ENCODE measurements around the gene MRPL52.
"Not testable (repeated sequence)": the region's sequence is repeated elsewhere in the genome, so short reads cannot be mapped to it uniquely, and the experiment has no call there.

The MRPL52 gene

DNA sequence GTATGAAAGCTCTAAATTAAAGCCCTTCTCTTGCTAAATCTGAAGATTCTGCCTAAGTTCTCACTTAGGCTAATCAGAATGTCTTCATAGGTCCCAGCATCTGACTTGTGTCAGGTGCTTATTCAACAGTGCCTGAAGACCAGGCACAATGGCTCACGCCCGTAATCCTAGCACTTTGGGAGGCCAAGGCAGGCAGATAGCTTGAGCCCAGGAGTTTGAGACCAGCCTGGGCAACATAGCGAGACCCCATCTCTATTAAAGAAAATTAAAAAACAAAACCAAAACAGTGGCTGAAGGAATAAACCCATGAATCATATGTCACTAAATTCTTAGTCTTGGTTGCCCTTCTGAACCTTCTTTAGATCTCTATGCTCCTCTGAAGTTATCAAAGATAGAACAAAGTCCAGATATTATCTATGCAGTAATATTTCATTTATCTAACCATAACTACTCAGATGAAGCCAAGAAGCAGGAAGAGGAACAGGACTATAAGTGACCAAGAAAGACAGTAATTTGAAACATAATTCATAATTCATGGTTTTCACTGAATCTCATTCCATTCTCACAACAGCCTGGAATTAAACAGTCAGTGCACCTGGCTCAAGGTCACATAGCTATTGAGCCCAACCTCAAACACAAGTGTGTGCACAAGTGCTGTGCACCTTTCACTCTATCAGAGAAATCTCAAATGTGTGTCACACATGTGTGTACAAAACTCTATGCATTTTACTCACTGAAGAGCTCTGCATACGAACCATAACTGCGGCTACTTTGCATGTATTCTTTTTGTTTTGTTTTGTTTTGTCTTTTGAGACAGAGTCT lies 21.1 kb upstream of the MRPL52 start:
- DNase-seq (ENCODE audit: low read depth in 2 of 2): no peak

DNA sequence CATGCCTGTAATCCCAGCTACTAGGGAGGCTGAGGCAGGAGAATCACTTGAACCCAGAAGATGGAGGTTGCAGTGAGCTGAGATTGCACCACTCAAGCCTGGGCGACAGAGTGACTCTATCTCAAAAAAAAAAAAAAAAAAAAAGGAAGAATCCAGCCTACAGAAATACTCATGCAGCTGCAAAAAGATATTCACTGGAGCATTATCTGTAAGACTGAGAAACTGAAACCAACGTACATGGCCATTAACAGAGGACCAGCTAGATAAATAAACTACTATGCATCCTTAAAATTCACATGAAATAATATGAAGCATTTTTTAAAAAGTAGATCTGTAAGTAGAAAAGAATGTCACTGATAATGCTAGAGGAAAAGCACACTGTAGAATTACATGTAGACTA lies 18.0 kb upstream of the MRPL52 start:
- no peak for DNase-seq (ENCODE audit: low read depth in 2 of 2)

DNA sequence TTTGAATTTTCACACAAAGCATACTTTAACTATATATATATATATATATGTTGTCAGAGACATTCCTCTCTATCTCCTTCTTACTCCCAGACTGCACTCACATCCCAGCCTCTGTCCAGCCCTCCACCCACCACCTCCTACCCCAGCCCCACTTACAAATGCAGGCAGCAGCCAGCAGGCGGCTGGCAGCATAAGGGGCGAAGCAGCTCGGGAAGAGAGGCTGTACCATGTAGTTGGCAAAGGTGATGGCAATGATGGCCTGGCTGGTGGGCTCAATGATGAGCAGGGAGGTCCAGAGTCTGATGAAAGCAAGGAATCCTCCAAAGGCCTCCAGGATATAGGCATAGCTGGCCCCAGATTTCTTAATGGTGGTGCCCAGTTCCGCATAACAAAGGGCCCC lies 16.9 kb upstream of the MRPL52 start:
- DNase-seq (ENCODE audit: low read depth in 2 of 2): no peak

DNA sequence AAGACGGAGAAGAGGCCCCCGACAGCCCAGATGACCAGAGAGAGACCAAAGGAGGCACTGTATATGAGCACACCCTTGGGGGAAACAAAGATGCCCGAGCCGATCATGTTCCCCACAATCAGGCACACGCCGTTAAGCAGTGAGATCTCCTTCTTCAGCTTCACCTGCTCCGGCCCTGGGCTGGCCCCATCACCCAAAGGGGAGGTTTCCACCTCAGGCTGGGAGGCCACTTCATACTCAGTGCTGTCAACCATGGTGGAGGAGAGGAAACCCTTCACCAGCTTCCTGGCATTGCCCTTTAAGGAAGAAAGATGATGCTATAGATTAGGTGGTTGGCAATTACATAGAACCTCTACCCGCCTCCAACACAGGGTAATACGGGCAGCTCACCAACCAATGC lies 16.5 kb upstream of the MRPL52 start:
- no peak for DNase-seq (ENCODE audit: low read depth in 2 of 2)

DNA sequence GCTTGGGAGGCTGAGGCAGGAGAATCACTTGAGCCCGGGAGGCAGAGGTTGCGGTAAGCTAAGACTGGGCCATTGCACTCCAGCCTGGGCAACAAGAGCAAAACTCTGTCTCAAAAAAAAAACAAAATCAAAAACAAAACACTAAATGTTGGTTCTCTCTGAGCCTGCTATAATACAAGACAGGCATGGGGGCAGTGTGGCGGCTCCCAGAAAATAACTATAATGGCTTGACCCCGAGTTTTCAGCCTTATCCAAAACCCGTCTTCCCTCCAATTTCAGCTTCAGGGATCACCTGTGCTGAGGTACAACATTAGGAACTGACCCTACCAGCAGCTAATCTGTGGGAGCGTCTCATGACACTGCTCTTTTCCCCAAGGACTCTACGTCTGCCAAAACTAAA lies 15.3 kb upstream of the MRPL52 start:
- no peak for DNase-seq (ENCODE audit: low read depth in 2 of 2)

DNA sequence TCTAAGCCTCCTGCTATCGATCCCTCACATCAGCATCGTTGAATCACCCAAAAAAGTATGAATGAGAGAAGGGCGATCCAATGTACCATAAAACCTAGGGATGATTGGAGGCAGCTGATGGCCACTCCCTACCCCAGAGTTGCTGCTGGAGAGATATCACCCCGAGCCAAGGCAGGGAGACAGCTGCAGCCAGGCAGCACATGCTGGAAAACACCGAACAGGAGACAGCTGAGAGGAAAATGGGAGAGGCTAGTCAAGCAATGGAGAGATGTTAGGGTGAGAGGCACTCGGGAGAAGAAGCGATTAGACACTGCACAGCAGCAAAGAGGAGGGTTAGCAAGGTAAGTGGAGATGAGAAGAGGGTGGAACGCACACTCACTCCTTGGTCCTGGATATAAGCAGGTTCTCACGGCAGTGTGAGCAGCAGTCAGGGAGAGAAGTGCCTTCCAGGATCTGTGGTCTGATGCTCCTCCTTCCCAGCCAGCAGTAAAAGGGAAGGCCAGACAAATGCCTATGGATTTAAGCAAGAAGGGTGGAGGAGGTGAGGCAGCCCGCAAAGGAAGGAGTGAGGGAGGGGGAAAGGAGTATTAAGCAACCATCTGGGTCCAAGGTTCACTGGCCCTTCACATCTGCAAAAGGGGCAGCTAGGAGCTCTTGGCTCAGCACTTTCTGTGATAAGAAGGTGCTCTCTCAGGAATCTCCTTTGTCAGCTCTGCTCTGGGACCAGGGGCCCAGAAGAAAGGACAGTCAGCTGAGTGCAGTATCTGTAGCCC lies 14.6 kb upstream of the MRPL52 start, which contains the start of gene SLC7A7:
SLC7A7 (minus strand) TSS at position 495 of the 773 bp plus-strand sequence. CDS start 2,037 bp downstream, outside the sequence.
- no peak for DNase-seq (ENCODE audit: low read depth in 2 of 2)

DNA sequence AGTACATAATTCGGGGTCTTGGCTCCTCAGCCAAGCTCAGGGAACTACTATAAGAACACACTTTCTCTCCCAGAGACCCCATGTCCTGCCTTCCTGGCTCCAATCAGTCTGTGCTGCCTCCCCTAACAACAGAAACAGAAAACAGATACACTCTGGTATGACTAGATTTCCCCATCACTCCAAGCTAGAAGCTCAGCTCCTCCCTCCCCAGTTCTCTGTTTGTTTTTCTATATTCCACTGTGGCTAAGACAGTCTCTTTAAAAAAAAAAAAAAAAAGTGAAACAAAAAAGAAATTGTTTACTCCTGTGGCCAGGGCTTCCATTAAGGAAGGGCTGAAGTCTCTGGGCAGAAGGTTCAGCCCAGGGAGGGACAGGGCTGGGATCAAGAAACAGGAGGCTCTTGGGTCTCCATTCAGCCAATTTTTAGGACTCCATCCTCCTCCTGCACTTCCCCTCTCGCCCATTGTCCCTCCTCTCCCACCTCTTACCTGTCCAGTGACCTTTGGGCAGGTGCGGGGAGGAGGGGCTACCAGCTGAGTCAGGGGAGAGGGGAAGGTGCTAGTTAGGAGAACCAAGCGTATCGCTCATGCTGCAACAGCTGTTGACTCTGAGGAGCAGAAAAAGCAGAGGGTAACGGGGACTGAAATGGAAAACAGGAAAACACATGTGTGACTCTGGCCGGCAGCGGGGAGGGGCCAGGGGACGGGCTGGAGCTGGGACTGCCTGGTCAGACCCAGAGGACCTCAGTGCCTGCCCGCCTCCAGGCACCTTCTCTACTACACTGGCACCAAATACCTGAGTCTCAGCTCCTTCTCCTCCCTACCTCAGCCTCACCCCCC lies 10.3 kb upstream of the MRPL52 start:
- no peak for DNase-seq (ENCODE audit: low read depth in 2 of 2)

DNA sequence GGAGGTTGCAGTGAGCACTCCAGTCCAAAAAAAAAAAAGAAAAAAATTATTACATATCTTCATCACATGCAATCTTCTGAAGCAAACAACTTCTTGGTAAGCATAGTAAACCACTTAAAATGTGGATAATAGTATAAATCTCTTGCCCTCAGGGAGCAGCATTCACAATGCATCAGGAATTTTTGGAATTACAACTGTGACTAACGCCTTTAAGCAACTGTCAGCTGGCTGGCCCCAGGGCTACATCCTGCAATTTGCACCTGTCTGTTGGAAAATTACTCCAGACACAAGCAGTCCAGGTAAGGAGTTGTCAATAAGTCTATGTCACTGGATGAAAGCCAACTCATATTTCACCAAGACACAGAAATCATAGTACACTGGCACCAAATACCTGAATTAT lies 9.0 kb upstream of the MRPL52 start:
- DNase-seq (ENCODE audit: low read depth in 2 of 2): no peak

DNA sequence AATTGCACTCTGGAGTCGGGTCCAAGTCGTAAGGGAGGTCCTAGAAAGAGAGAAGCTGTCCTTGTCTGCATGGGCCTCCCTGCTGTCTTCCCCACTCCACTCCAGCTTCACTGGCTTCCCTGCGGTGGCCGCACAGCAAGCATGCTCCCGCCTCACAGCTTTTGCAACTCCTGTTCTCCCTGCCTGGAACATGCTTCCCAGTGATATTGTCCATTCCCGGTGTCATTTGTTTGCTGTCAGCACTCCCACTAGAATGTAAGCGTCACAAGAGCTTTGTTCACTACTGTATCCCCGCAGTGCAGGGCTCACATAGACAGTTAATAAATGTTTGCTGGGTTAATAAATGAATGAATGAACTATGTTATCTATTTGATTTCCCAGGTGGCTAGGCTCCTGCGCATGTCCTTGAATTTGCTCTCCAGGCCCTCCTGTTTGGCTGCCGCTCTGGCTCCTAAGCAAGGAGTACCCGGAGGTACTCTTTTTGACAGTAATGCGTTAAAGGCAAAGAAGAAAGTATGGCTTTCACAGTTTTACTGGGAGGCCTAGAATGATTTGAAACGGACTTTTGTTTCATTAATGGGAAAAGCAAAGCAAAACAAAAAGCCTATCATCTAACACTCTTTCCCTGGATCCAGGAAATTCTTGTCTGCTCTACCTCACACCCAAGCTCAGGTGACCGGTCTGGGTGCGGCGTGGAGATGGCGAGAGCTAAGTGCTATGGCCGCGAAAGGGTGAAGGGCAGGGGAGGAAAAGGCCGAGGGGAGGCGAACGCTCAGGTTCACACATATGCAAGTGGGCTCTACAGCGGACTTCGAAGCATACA lies 8.3 kb upstream of the MRPL52 start:
- no peak for DNase-seq (ENCODE audit: low read depth in 2 of 2)

DNA sequence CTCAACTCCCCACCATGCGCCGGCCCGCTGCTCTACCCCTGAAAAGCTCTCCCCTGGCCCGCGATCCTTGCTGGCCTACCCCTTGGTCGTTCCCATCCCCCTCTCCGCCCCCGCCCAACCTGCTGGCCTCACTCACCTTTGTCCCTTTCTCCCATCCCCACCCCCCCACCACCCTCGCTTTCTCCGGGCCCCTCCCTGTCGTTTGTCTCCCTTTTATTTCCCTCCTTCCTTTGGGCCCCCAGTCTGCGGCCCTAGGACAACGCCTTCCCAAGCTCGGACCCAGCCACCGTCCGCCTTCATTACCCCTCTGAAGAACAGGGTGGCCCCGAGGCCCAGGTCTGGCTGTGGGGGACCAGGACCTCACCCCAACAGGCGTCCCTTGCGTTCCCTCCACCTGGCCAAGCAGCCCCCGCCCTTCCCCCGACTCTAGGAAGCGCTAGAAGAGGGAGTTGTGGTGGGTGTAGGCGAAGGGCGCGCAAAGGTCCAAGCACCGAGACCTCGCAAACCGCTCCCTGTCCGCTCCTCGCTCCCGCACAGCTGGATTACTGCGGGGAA lies 7.6 kb upstream of the MRPL52 start:
- no peak for DNase-seq (ENCODE audit: low read depth in 2 of 2)

DNA sequence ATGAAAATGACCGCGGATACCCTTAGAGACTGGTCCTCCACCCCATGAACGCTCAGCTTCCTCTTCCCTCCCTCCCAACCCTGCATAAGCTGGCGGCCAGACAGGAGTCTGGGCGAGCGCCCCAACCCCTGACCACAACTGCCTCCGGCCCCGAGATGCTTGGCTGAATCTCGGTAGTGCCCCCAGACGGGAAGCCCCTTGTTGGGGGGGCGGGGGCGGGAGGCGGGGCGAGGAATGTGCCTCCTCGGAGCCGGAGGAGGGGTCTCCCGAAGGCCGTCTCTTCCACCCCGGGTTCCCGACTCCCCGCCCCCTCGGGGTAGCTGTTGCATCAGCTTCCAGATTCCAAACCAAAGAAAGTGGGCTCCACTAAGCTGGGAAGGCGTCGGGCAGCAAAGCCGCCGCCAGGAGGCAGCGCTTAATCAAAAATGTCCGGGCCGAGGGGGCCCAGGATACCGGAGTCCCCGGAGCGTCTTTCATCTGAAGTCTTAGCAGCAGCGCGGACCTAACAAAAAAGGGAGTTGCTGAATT lies 7.1 kb upstream of the MRPL52 start:
- DNase-seq (ENCODE audit: low read depth in 2 of 2): peak; percentile 32 to 34

DNA sequence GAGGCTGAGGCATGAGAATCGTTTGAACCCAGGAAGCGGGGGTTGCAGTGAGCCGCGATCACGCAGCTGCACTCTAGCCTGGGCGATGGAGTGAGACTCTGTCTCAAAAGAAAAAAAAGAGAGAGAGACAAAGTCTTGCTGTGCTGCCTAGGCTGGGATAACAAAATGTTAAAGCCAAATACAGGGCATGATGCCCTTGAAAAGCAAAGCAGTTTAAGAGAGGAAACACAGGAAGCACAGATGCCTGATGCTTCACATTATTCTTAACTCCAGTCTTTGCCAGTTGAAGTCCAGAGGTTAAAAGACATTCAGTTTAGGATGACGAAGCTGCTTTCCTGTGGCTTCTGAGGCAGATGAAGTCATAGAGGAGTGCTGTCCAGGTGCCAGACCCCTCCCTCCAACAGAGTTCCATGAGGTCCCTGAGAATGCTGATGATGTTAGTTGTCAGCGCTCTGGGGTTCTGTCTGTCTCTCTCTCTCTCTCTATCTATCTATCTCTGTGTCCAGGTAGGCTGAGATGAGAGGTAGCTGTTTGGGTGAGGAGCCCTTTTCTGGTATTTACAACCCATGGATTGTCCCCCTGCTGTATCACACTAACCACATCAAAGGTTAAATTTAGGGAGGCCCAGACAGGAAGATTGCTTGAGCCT lies 4.9 kb upstream of the MRPL52 start:
- no peak for DNase-seq (ENCODE audit: low read depth in 2 of 2)

DNA sequence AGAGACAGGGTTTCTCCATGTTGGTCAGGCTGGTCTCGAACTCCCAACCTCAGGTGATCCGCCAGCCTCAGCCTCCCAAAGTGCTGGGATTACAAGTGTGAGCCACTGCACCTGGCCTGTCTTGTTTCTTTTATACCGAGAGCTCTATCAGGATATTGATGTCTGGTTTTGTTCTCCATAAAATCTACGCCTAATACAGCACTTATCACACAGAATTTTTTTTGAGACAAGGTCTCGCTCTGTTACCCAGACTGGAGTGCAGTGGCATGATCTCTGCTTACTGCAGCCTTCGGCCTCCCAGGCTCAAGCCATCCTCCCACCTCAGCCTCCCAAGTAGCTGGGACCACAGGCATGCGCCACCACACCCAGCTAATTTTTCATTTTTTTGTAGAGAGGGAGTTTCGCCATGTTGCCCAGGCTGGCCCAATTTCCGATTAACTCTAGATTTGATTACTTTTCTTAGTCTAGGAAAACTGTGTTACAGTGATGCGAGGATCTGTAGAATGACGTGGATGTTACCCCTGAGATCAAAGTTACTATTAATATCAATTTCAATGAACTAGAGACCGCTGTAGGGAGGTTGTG lies 519 bp upstream of the MRPL52 start:
- not testable (repeated sequence) for DNase-seq (ENCODE audit: low read depth in 2 of 2)

DNA sequence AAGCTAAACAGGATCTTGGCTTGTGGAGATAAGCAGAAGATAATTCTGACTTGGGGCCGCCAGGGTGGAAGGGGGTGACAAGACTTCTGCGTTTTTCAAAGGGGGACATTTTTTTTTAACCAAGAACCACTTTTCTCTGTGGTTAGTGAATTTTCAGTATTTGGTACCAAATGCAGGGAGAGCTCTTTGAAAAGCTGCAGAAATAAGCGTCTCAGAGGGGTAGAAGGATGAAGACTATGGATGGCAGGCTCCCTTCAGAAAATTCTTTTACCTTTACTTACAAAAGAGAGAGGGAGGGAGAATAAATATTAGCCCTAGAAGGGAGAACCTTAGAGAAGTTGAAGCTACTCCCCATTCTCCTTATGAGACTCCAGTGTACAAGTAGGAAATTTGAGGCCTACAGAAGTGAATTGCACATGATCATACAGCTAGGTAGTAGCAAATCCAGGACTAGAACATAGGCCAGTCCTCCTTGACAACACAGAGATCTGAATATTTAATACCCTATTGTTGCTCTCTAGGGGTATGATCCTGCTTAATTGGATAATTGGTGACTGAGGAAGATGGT lies 840 bp downstream of the MRPL52 start:
- DNase-seq (ENCODE audit: low read depth in 2 of 2): no peak

DNA sequence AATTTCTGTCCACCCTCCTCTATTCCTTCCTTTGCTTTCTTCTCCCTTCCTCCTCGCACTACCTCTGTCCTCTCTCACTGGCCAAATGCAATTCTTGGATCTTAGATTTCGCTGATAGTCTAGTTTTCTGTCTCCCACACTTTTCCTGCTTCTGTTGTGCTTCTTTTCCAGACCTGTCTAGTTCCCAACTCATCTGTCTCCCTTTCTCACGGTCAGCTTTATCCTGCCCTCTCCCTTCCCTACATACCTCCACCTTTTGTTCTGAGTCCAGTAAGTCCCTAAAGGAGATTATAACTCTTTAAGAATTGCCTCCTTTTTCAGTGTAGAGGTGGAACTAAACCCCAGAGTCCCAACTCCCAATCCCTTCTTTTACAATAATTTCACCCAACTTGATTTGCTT lies 5.8 kb downstream of the MRPL52 start:
- DNase-seq (ENCODE audit: low read depth in 2 of 2): no peak

DNA sequence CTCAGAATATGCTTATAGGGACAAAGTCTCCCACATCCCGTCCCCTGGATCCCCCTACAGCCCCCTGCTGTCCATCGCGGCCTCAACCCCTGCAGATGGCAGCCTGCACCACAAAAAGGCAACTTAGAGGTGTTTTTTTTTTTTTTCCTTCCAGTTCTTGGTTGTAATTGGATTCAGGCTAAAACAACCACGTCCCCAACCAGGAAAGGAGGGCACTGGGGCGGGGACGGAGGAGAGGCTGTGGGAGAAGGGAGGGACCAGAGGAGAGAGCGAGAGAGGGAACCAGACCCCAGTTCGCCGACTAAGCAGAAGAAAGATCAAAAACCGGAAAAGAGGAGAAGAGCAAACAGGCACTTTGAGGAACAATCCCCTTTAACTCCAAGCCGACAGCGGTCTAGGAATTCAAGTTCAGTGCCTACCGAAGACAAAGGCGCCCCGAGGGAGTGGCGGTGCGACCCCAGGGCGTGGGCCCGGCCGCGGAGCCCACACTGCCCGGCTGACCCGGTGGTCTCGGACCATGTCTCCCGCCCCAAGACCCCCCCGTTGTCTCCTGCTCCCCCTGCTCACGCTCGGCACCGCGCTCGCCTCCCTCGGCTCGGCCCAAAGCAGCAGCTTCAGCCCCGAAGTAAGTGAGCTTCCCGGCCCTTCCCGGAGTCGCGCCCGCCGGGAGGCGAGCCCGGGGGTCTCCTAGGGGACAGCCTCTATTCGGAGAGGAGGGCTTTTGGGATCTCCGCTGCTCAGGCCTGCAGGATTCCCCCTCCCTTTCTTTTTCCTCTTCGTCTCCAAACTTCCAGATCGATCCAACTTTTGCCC lies 6.8 kb downstream of the MRPL52 start, which contains the start of gene MMP14:
MMP14 (plus strand) TSS at position 285 of the 813 bp plus-strand sequence; CDS start at position 518, 233 bp downstream.
- DNase-seq (ENCODE audit: low read depth in 2 of 2): no peak

DNA sequence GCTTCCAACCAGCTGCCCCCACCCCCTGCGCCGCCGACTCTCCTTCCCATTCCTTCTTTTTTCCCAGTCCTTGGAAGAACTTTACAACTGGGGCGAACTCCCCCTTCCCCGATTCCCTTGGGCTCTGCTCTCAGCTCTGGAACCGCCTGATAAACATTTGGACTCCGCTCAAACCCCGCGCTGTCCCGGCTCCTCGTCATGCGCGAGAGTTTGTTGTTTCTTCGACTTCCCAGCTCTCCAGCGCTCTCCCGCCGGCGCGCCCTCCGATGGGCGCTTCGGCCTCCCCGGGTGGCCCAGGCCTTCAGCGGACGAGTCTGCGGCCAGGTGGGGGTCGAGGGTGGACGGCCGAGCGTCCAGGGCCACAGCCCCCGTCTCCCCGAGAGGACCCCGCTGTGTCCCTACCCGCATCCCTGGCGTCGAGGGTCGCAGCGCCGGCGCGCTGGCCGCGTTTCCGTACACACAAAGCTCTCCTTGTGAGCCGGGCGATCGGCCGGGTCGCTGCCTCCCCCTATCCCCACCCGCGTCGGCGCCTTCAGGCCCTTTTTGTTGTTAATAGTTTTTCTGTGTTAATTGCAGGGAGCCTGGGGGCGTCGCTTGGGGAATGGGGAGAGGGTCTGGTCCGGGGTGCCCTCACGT lies 7.5 kb downstream of the MRPL52 start:
- no peak for DNase-seq (ENCODE audit: low read depth in 2 of 2)
